ENCODE data around the gene WEE1. TPM values are rescaled to one million over a fixed set of nuclear protein-coding genes. Genes with fewer than 3 reads are reported as not detected.

WEE1 gene
- total RNA-seq, 1 experiment from 2014 or later: 67.9 TPM

GRCh38 chr11:9616858-9617257 lies 43.4 kb downstream of the WEE1 start:
- Histone ChIP-seq H3K36me3 (ENCODE audit: control insufficient read depth, insufficient read depth, low read length) (no peaks in the 10 kb centered on the region), H3K9me3 (ENCODE audit: control insufficient read depth, insufficient read depth, low read depth, low read length) (no peaks in the 10 kb centered on the region), H3K27ac (ENCODE audit: low read length) (peak overlapping the region; percentile 44; the same call in 1 of the 2 replicates), H3K27me3 (ENCODE audit: control insufficient read depth, insufficient read depth, low read length) (no peaks in the 10 kb centered on the region), H3K4me3 (ENCODE audit: low read depth in 2 of 2, low read length in 2 of 2) (no peak overlapping the region), H3K4me1 (ENCODE audit: control insufficient read depth, insufficient read depth, low read length) (peaks cover 27% of the 10 kb centered on the region)
- TF ChIP-seq TCF7L2 (IDR thresholded peaks at IDR 0.05; ENCODE audit: low read depth, low read length): no peak
- TF ChIP-seq POLR2AphosphoS5 (IDR thresholded peaks at IDR 0.05; ENCODE audit: low read depth, low read length): no peak
- no peak for TF ChIP-seq SIN3A (IDR thresholded peaks at IDR 0.05; ENCODE audit: borderline replicate concordance, insufficient read depth, low read depth, low read length)
- TF ChIP-seq CTCF (IDR thresholded peaks at IDR 0.05): no peak
- no peak for TF ChIP-seq REST (IDR thresholded peaks at IDR 0.05; ENCODE audit: insufficient read depth in 1 of 2, low read depth in 2 of 2, low read length in 1 of 2)
- DNase-seq (ENCODE audit: low read depth, low spot score) (no peak), ATAC-seq (no peak)
- POLR2A ChIA-PET: no interaction called here
- intact Hi-C loops (cut with micrococcal nuclease; ENCODE audit: unreplicated experiment) (loop anchor here (10.0 kb wide), 1 partner anchor 708 kb away; no protein-coding TSS in a partner anchor), in situ Hi-C loops (cut with HindIII; ENCODE audit: low pct_unique_long_range_greater_than_20kb, low sequenced_read_pairs) (no loop called here)
- BruUV-seq (replicated peaks): no TSS peak
- CTCF ChIA-PET: no interaction called here

- no TSS peak for BruUV-seq (replicated peaks)
- no peak for DNase-seq (ENCODE audit: low read depth, low spot score)
- ChIA-PET CTCF (interaction anchor here (0.6 kb wide), 1 partner anchor 65 kb away, joined by 5 read pairs; no protein-coding TSS in a partner anchor), POLR2A (interaction anchor here (0.6 kb wide), 1 partner anchor 334 kb away, joined by 4 read pairs; no protein-coding TSS in a partner anchor)
- intact Hi-C loops (cut with micrococcal nuclease; ENCODE audit: unreplicated experiment) (loop anchor here (10.0 kb wide), 1 partner anchor 707 kb away; no protein-coding TSS in a partner anchor), in situ Hi-C loops (cut with HindIII; ENCODE audit: low pct_unique_long_range_greater_than_20kb, low sequenced_read_pairs) (no loop called here)
- no peak overlapping the region for H3K4me3 ChIP-seq (ENCODE audit: low read depth in 2 of 2, low read length in 2 of 2)
- H3K36me3 ChIP-seq (ENCODE audit: control insufficient read depth, insufficient read depth, low read length): no peaks in the 10 kb centered on the region
- H3K27ac ChIP-seq (ENCODE audit: low read length): no peak overlapping the region
- TF ChIP-seq CTCF (IDR thresholded peaks at IDR 0.05) (no peak), SIN3A (IDR thresholded peaks at IDR 0.05; ENCODE audit: borderline replicate concordance, insufficient read depth, low read depth, low read length) (no peak), REST (IDR thresholded peaks at IDR 0.05; ENCODE audit: insufficient read depth in 1 of 2, low read depth in 2 of 2, low read length in 1 of 2) (no peak), POLR2AphosphoS5 (IDR thresholded peaks at IDR 0.05; ENCODE audit: low read depth, low read length) (no peak), TCF7L2 (IDR thresholded peaks at IDR 0.05; ENCODE audit: low read depth, low read length) (no peak)
- ATAC-seq: no peak
- peaks cover 17% of the 10 kb centered on the region for H3K4me1 ChIP-seq (ENCODE audit: control insufficient read depth, insufficient read depth, low read length)
- H3K9me3 ChIP-seq (ENCODE audit: control insufficient read depth, insufficient read depth, low read depth, low read length): no peaks in the 10 kb centered on the region
- no peaks in the 10 kb centered on the region for H3K27me3 ChIP-seq (ENCODE audit: control insufficient read depth, insufficient read depth, low read length)
Measured at GRCh38 chr11:9617940-9618339, 44.5 kb downstream of the WEE1 start.
